HepG2 (cell line): Measurements from ENCODE around the gene CENPVL3. TPM values are rescaled to one million over a fixed set of nuclear protein-coding genes. Genes with fewer than 3 reads are reported as not detected.

Experiments
- ATAC-seq: fragments of 200-7000 bp; cut with Tn5 transposase; 3 replicates; pipeline ENCODE4 v1.9.1; 2020; ENCODE audit warnings: mild to moderate bottlenecking, moderate library complexity
- BruUV-seq: library from RNA; stranded (reverse); fragments of 400-500 nt; replicated peaks from 2 replicates; lab custom pipeline; 2021; lab: Mats Ljungman, UMichigan
- CTCF ChIA-PET: fragments of 300-600 bp; formaldehyde crosslinking; extraction: SDS; loops from one replicate; lab custom pipeline; 2021; ENCODE audit warnings: low total read pairs, inconsistent platforms, low intra/inter-chr PET ratio; lab: Yijun Ruan, JAX
- POLR2A ChIA-PET: fragments of 350-600 bp; sonication (Branson Sonifier 250); formaldehyde crosslinking; loops from one replicate; lab custom pipeline; 2020; ENCODE audit warnings: antibody characterized with exemption, inconsistent platforms; lab: Yijun Ruan, JAX
- DNase-seq: peaks from one replicate; pipeline ENCODE4 v3.0.0-alpha.2; 2015; ENCODE audit warnings: low spot score
- FAIRE-seq: peaks from 3 replicates; lab custom pipeline; 2011; peaks lifted over from hg19 to GRCh38; lab: Jason Lieb, UNC
- H2AFZ ChIP-seq: one replicate; pipeline ENCODE4 v1.6.1; 2011; ENCODE audit warnings: low read length, inconsistent platforms
- H3K27ac ChIP-seq: fragments of 300-600 bp; 3 replicates; pipeline ENCODE4 v1.8.0; 2011; ENCODE audit warnings: mixed run types, mild to moderate bottlenecking, mixed read lengths, low read length, inconsistent platforms; ENCODE audit not compliant: insufficient read depth; ENCODE audit errors: extremely low read length
- H3K27me3 ChIP-seq, 2 experiments: fragments of 200-600 bp in 1 of 2; 2 replicates in 1 of 2; 3 replicates in 1 of 2; pipeline versions ENCODE4 v1.6.0 to v1.8.0; 2011; ENCODE audit warnings: low read length in 2 of 2, mild to moderate bottlenecking in 2 of 2, moderate library complexity in 2 of 2, inconsistent platforms in 1 of 2; ENCODE audit not compliant: insufficient read depth in 2 of 2, control insufficient read depth in 1 of 2
- H3K36me3 ChIP-seq, 2 experiments: fragments of 200-600 bp in 1 of 2; replicated peaks in 1 of 2; 2 replicates in 1 of 2; 3 replicates in 1 of 2; pipeline versions ENCODE4 v1.5.1 to v1.8.0; 2011; ENCODE audit warnings: low read length in 2 of 2, inconsistent platforms in 1 of 2; ENCODE audit not compliant: insufficient read depth in 2 of 2, control insufficient read depth in 1 of 2
- H3K4me1 ChIP-seq: 2 replicates; pipeline ENCODE4 v1.5.1; 2012; ENCODE audit warnings: low read length, inconsistent platforms; ENCODE audit not compliant: insufficient read depth
- H3K4me2 ChIP-seq: 2 replicates; pipeline ENCODE4 v1.6.0; 2011; ENCODE audit warnings: low read depth, low read length, inconsistent platforms
- H3K4me3 ChIP-seq, 3 experiments: fragments of 200-600 bp in 1 of 3; sonication (generic), shearing (Covaris generic) in 1 of 3; replicated peaks in 1 of 3; 2 replicates each; pipeline ENCODE4 v1.5.1; 2011 to 2016; ENCODE audit warnings: low read length in 3 of 3, inconsistent platforms in 2 of 3, low read depth in 2 of 3, mild to moderate bottlenecking in 2 of 3, control low read depth in 1 of 3, mixed read lengths in 1 of 3; ENCODE audit not compliant: insufficient read depth in 1 of 3
- H3K79me2 ChIP-seq: one replicate; pipeline ENCODE4 v1.6.1; 2011; ENCODE audit warnings: low read length, inconsistent platforms; ENCODE audit not compliant: insufficient read depth
- H3K9ac ChIP-seq: 2 replicates; pipeline ENCODE4 v1.6.0; 2011; ENCODE audit warnings: mild to moderate bottlenecking, low read depth, low read length, inconsistent platforms; ENCODE audit not compliant: insufficient read depth
- H3K9me3 ChIP-seq: 2 replicates; pipeline ENCODE4 v1.5.1; 2012; ENCODE audit warnings: mild to moderate bottlenecking, low read length
- H4K20me1 ChIP-seq: 2 replicates; pipeline ENCODE4 v1.6.0; 2011; ENCODE audit warnings: inconsistent platforms, mild to moderate bottlenecking, low read length, moderate library complexity; ENCODE audit not compliant: insufficient read depth
- BORCS8-MEF2B ChIP-seq: sonication (generic); formaldehyde crosslinking; IDR thresholded peaks from 2 replicates; pipeline ENCODE4 v1.8.0; 2022; ENCODE audit warnings: mild to moderate bottlenecking, missing genetic modification reagents
- ETV5 ChIP-seq: IDR thresholded peaks from 2 replicates; pipeline ENCODE4 v1.6.1; 2018; ENCODE audit warnings: missing biosample characterization, missing genetic modification reagents, inconsistent platforms, borderline replicate concordance
- HDAC6 ChIP-seq: fragments of 200-600 bp; sonication (generic); IDR thresholded peaks from 2 replicates; pipeline ENCODE4 v1.7.0; 2017; ENCODE audit warnings: mild to moderate bottlenecking, antibody characterized with exemption, low read length, low read depth
- HNRNPL ChIP-seq: fragments of 200-400 bp; formaldehyde crosslinking; IDR thresholded peaks from 2 replicates; pipeline ENCODE4 v1.6.1; 2017; ENCODE audit warnings: mild to moderate bottlenecking, low read depth, low read length
- KLF13 ChIP-seq: sonication (generic); formaldehyde crosslinking; IDR thresholded peaks from 2 replicates; pipeline ENCODE4 v1.4.0; 2020; ENCODE audit warnings: mild to moderate bottlenecking, missing genetic modification reagents
- NRL ChIP-seq: sonication (generic); formaldehyde crosslinking; IDR thresholded peaks from 2 replicates; pipeline ENCODE4 v1.5.0; 2020; ENCODE audit warnings: missing genetic modification reagents, mild to moderate bottlenecking, moderate library complexity, borderline replicate concordance
- RCOR2 ChIP-seq: IDR thresholded peaks from 2 replicates; pipeline ENCODE4 v1.6.1; 2016; ENCODE audit warnings: missing biosample characterization, missing genetic modification reagents
- ZBTB21 ChIP-seq: sonication (generic); formaldehyde crosslinking; IDR thresholded peaks from 2 replicates; pipeline ENCODE4 v1.4.0; 2020; ENCODE audit warnings: missing genetic modification reagents
- ZNF383 ChIP-seq: sonication (generic); formaldehyde crosslinking; IDR thresholded peaks from 2 replicates; pipeline ENCODE4 v1.4.0; 2020; ENCODE audit warnings: missing genetic modification reagents, mild to moderate bottlenecking, borderline replicate concordance
- ZNF501 ChIP-seq: sonication (generic); formaldehyde crosslinking; IDR thresholded peaks from 2 replicates; pipeline ENCODE4 v1.5.1; 2020; ENCODE audit warnings: mild to moderate bottlenecking, moderate library complexity, missing genetic modification reagents
- ZNF510 ChIP-seq: sonication (generic); formaldehyde crosslinking; IDR thresholded peaks from 2 replicates; pipeline ENCODE4 v1.4.0; 2020; ENCODE audit warnings: low read depth, mild to moderate bottlenecking, missing genetic modification reagents
- WGBS: methylation state at CpG from one replicate; pipeline ENCODE4 v1.1.6; 2017; ENCODE audit warnings: low lambda C conversion rate; 5-methylcytosine and 5-hydroxymethylcytosine counted together
- in situ Hi-C: cut with HindIII; loops from 2 replicates; pipeline ENCODE4 v1.10.0; 2017; ENCODE audit warnings: low pct_unique_long_range_greater_than_20kb; ENCODE audit not compliant: extremely low pct_ligation_motif_present
- intact Hi-C: fragments of 100-400 bp; cut with micrococcal nuclease; formaldehyde crosslinking; loops from one replicate; pipeline ENCODE4 v1.10.0; 2022; ENCODE audit not compliant: unreplicated experiment
- polyA plus RNA-seq, 8 experiments: library from polyadenylated mRNA; depleted of rRNA in 3 of 8; stranded (reverse) in 7 of 8; unstranded in 1 of 8; fragments of >200 nt; fragmentation: Illumina TruSeq in 4 of 8; extraction: Trizol in 4 of 8; gene quantifications; 2 replicates each; pipeline versions ENCODE4 v1.2.1 to v1.2.3, GENCODE V29; 2011 to 2016; ENCODE audit warnings: low read depth in 4 of 8, missing spikeins in 1 of 8, mixed read lengths in 1 of 8; ENCODE audit not compliant: insufficient read depth in 1 of 8
- total RNA-seq, 5 experiments: library from RNA; depleted of rRNA; stranded (reverse); fragments of >200 nt; fragmentation: Illumina TruSeq; extraction: Trizol; gene quantifications; 2 replicates each; pipeline ENCODE4 v1.2.3, GENCODE V29; 2016; ENCODE audit warnings: low read depth in 1 of 5
- TF ChIP-seq, protein P1 (sequence below): sonication (generic); formaldehyde crosslinking; IDR thresholded peaks from 2 replicates; pipeline ENCODE4 v1.5.1; 2020; ENCODE audit warnings: mild to moderate bottlenecking, missing genetic modification reagents, moderate library complexity
- TF ChIP-seq, protein P2 (sequence below): sonication (generic); formaldehyde crosslinking; IDR thresholded peaks from 2 replicates; pipeline ENCODE4 v1.4.0; 2020; ENCODE audit warnings: missing genetic modification reagents, borderline replicate concordance
- TF ChIP-seq, protein P3 (sequence below): sonication (generic); formaldehyde crosslinking; conservative IDR thresholded peaks from 2 replicates; pipeline ENCODE4 v1.4.0; 2020; ENCODE audit warnings: mild to moderate bottlenecking, missing genetic modification reagents, moderate library complexity

CENPVL3 gene
- total and polyA plus RNA-seq, 2 of the 13 experiments (the other 11 are each of a cell fraction or from before 2014, with no cell fraction given) = not detected

GRCh38 chrX:51571874-51572273 is 46.8 kb downstream of the CENPVL3 start:
- Histone ChIP-seq H3K36me3 (no peaks in the 10 kb centered on the region), H3K4me2 (no peak overlapping the region), H3K4me3 (no peak overlapping the region), H3K4me1 (no peaks in the 10 kb centered on the region), H3K9me3 (no peaks in the 10 kb centered on the region), H3K27ac (no peak overlapping the region), H3K79me2 (no peaks in the 10 kb centered on the region), H3K9ac (no peak overlapping the region), H4K20me1 (no peaks in the 10 kb centered on the region), H3K27me3 (no peaks in the 10 kb centered on the region), H2AFZ (no peak overlapping the region)
- DNase-seq (no peak), FAIRE-seq (no peak), ATAC-seq (no peak)
- in situ Hi-C loops = no loop called here
- 0% methylated on average over 2 of the region's 2 CpGs for WGBS
- no TSS peak for BruUV-seq
- ChIA-PET CTCF (no interaction called here), POLR2A (no interaction called here)
- intact Hi-C loops = no loop called here
- TF ChIP-seq HNRNPL (no peak), ETV5 (CRISPR knock-in tag) (no peak), BORCS8-MEF2B (CRISPR knock-in tag) (no peak), HDAC6 (no peak), ZNF383 (no peak), KLF13 (no peak), ZNF501 (no peak), RCOR2 (CRISPR knock-in tag) (no peak), NRL (CRISPR knock-in tag) (no peak), ZNF510 (CRISPR knock-in tag) (no peak), ZBTB21 (CRISPR knock-in tag) (no peak)
- TF ChIP-seq, protein P1, sequence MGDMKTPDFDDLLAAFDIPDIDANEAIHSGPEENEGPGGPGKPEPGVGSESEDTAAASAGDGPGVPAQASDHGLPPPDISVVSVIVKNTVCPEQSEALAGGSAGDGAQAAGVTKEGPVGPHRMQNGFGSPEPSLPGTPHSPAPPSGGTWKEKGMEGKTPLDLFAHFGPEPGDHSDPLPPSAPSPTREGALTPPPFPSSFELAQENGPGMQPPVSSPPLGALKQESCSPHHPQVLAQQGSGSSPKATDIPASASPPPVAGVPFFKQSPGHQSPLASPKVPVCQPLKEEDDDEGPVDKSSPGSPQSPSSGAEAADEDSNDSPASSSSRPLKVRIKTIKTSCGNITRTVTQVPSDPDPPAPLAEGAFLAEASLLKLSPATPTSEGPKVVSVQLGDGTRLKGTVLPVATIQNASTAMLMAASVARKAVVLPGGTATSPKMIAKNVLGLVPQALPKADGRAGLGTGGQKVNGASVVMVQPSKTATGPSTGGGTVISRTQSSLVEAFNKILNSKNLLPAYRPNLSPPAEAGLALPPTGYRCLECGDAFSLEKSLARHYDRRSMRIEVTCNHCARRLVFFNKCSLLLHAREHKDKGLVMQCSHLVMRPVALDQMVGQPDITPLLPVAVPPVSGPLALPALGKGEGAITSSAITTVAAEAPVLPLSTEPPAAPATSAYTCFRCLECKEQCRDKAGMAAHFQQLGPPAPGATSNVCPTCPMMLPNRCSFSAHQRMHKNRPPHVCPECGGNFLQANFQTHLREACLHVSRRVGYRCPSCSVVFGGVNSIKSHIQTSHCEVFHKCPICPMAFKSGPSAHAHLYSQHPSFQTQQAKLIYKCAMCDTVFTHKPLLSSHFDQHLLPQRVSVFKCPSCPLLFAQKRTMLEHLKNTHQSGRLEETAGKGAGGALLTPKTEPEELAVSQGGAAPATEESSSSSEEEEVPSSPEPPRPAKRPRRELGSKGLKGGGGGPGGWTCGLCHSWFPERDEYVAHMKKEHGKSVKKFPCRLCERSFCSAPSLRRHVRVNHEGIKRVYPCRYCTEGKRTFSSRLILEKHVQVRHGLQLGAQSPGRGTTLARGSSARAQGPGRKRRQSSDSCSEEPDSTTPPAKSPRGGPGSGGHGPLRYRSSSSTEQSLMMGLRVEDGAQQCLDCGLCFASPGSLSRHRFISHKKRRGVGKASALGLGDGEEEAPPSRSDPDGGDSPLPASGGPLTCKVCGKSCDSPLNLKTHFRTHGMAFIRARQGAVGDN (CRISPR knock-in tag) = no peak
- TF ChIP-seq, protein P2, sequence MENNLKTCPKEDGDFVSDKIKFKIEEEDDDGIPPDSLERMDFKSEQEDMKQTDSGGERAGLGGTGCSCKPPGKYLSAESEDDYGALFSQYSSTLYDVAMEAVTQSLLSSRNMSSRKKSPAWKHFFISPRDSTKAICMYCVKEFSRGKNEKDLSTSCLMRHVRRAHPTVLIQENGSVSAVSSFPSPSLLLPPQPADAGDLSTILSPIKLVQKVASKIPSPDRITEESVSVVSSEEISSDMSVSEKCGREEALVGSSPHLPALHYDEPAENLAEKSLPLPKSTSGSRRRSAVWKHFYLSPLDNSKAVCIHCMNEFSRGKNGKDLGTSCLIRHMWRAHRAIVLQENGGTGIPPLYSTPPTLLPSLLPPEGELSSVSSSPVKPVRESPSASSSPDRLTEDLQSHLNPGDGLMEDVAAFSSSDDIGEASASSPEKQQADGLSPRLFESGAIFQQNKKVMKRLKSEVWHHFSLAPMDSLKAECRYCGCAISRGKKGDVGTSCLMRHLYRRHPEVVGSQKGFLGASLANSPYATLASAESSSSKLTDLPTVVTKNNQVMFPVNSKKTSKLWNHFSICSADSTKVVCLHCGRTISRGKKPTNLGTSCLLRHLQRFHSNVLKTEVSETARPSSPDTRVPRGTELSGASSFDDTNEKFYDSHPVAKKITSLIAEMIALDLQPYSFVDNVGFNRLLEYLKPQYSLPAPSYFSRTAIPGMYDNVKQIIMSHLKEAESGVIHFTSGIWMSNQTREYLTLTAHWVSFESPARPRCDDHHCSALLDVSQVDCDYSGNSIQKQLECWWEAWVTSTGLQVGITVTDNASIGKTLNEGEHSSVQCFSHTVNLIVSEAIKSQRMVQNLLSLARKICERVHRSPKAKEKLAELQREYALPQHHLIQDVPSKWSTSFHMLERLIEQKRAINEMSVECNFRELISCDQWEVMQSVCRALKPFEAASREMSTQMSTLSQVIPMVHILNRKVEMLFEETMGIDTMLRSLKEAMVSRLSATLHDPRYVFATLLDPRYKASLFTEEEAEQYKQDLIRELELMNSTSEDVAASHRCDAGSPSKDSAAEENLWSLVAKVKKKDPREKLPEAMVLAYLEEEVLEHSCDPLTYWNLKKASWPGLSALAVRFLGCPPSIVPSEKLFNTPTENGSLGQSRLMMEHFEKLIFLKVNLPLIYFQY (CRISPR knock-in tag) = no peak
- TF ChIP-seq, protein P3, sequence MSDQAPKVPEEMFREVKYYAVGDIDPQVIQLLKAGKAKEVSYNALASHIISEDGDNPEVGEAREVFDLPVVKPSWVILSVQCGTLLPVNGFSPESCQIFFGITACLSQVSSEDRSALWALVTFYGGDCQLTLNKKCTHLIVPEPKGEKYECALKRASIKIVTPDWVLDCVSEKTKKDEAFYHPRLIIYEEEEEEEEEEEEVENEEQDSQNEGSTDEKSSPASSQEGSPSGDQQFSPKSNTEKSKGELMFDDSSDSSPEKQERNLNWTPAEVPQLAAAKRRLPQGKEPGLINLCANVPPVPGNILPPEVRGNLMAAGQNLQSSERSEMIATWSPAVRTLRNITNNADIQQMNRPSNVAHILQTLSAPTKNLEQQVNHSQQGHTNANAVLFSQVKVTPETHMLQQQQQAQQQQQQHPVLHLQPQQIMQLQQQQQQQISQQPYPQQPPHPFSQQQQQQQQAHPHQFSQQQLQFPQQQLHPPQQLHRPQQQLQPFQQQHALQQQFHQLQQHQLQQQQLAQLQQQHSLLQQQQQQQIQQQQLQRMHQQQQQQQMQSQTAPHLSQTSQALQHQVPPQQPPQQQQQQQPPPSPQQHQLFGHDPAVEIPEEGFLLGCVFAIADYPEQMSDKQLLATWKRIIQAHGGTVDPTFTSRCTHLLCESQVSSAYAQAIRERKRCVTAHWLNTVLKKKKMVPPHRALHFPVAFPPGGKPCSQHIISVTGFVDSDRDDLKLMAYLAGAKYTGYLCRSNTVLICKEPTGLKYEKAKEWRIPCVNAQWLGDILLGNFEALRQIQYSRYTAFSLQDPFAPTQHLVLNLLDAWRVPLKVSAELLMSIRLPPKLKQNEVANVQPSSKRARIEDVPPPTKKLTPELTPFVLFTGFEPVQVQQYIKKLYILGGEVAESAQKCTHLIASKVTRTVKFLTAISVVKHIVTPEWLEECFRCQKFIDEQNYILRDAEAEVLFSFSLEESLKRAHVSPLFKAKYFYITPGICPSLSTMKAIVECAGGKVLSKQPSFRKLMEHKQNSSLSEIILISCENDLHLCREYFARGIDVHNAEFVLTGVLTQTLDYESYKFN (CRISPR knock-in tag) = no peak
